SK-N-SH (cell line): ENCODE results near the gene CRYZL1. TPM values are rescaled to one million over a fixed set of nuclear protein-coding genes. Genes with fewer than 3 reads are reported as not detected.

Experiments
- CTCF ChIA-PET: fragments of 300-600, 350-600 bp; formaldehyde crosslinking; extraction: SDS; loops from one replicate; lab custom pipeline; 2021; lab: Yijun Ruan, JAX
- POLR2A ChIA-PET: fragments of 350-600 bp; sonication (Branson Sonifier 250); formaldehyde crosslinking; extraction: SDS; loops from one replicate; lab custom pipeline; 2020; ENCODE audit warnings: antibody characterized with exemption, inconsistent platforms; lab: Yijun Ruan, JAX
- DNase-seq: peaks from one replicate; pipeline ENCODE4 v3.0.0; 2012
- H2AFZ ChIP-seq: fragments of 200-600 bp; sonication (generic); 2 replicates; pipeline ENCODE4 v1.8.1; 2016; ENCODE audit warnings: antibody characterized with exemption, mild to moderate bottlenecking, low read depth
- H3F3A ChIP-seq: fragments of 200-600 bp; sonication (generic); replicated peaks from 2 replicates; pipeline ENCODE3; 2016; ENCODE audit warnings: antibody characterized with exemption, mild to moderate bottlenecking; ENCODE audit not compliant: insufficient read depth
- H3K27ac ChIP-seq, 2 experiments: fragments of 200-500 bp in 1 of 2; fragments of 200-600 bp in 1 of 2; sonication (Bioruptor generic) in 1 of 2; sonication (generic), shearing (Covaris generic) in 1 of 2; 2 replicates each; pipeline versions ENCODE4 v1.5.1 to v1.6.1; 2014 to 2016; ENCODE audit warnings: low read depth in 2 of 2, inconsistent platforms in 1 of 2, low read length in 1 of 2, mild to moderate bottlenecking in 1 of 2, mixed read lengths in 1 of 2
- H3K27me3 ChIP-seq: fragments of 200-600 bp; sonication (generic), shearing (Covaris generic); 2 replicates; pipeline ENCODE4 v1.6.1; 2016; ENCODE audit warnings: mixed run types; ENCODE audit not compliant: insufficient read depth
- H3K36me3 ChIP-seq, 2 experiments: fragments of 200-500 bp in 1 of 2; fragments of 200-600 bp in 1 of 2; sonication (Bioruptor generic) in 1 of 2; sonication (generic) in 1 of 2; replicated peaks in 1 of 2; 2 replicates each; pipeline versions ENCODE3 to v1.5.1; 2014 to 2016; ENCODE audit warnings: low read length in 1 of 2, mild to moderate bottlenecking in 1 of 2; ENCODE audit not compliant: insufficient read depth in 2 of 2, control insufficient read depth in 1 of 2
- H3K4me1 ChIP-seq, 2 experiments: fragments of 200-500 bp in 1 of 2; fragments of 200-600 bp in 1 of 2; sonication (Bioruptor generic) in 1 of 2; sonication (generic), shearing (Covaris generic) in 1 of 2; 2 replicates each; pipeline versions ENCODE4 v1.5.1 to v1.6.1; 2014 to 2016; ENCODE audit warnings: low read depth in 1 of 2, low read length in 1 of 2, mixed run types in 1 of 2; ENCODE audit not compliant: insufficient read depth in 2 of 2, control insufficient read depth in 1 of 2
- H3K4me2 ChIP-seq: fragments of 200-600 bp; sonication (generic), shearing (Covaris generic); 2 replicates; pipeline ENCODE4 v1.6.1; 2017; ENCODE audit warnings: mixed run types
- H3K4me3 ChIP-seq, 2 experiments: fragments of 200-500 bp in 1 of 2; fragments of 200-600 bp in 1 of 2; sonication (Bioruptor generic) in 1 of 2; sonication (generic), shearing (Covaris generic) in 1 of 2; 2 replicates each; pipeline versions ENCODE4 v1.5.1 to v1.8.1; 2014 to 2016; ENCODE audit warnings: low read depth in 2 of 2, inconsistent platforms in 1 of 2, low read length in 1 of 2, mild to moderate bottlenecking in 1 of 2, mixed read lengths in 1 of 2, moderate library complexity in 1 of 2
- H3K79me2 ChIP-seq: fragments of 200-600 bp; sonication (generic); 2 replicates; pipeline ENCODE4 v1.8.1; 2017; ENCODE audit warnings: mild to moderate bottlenecking; ENCODE audit not compliant: insufficient read depth
- H3K9ac ChIP-seq: fragments of 200-600 bp; sonication (generic); 2 replicates; pipeline ENCODE4 v1.6.1; 2017; ENCODE audit warnings: mixed run types
- H3K9me2 ChIP-seq: fragments of 200-600 bp; sonication (generic); 2 replicates; pipeline ENCODE4 v1.6.1; 2017; ENCODE audit warnings: mixed run types
- H3K9me3 ChIP-seq: fragments of 200-600 bp; sonication (generic); 2 replicates; pipeline ENCODE4 v1.6.1; 2017; ENCODE audit warnings: mixed run types, mild to moderate bottlenecking, moderate library complexity
- H4K20me1 ChIP-seq: fragments of 200-600 bp; sonication (generic); 2 replicates; pipeline ENCODE4 v1.6.1; 2017; ENCODE audit warnings: mild to moderate bottlenecking, mixed run types; ENCODE audit not compliant: insufficient read depth
- CHD2 ChIP-seq: fragments of 150-350 bp; IDR thresholded peaks from 2 replicates; pipeline ENCODE4 v1.6.1; 2018; ENCODE audit warnings: low read length; ENCODE audit not compliant: partially characterized antibody
- CTCF ChIP-seq: fragments of 200-600 bp; sonication (generic); IDR thresholded peaks from 2 replicates; pipeline ENCODE4 v1.6.1; 2017; ENCODE audit warnings: antibody characterized with exemption, mild to moderate bottlenecking, moderate library complexity
- ELF1 ChIP-seq: IDR thresholded peaks from 2 replicates; pipeline ENCODE4 v1.4.0; 2012
- FOSL2 ChIP-seq: IDR thresholded peaks from 2 replicates; pipeline ENCODE4 v1.4.0; 2012; ENCODE audit warnings: low read depth, mild to moderate bottlenecking, moderate library complexity, borderline replicate concordance
- FOXJ3 ChIP-seq: sonication (generic); formaldehyde crosslinking; IDR thresholded peaks from 2 replicates; pipeline ENCODE4 v1.5.1; 2020; ENCODE audit warnings: mild to moderate bottlenecking, missing genetic modification reagents
- FOXM1 ChIP-seq: IDR thresholded peaks from 2 replicates; pipeline ENCODE4 v1.4.0; 2012; ENCODE audit warnings: low read depth, mild to moderate bottlenecking
- GABPA ChIP-seq: IDR thresholded peaks from 2 replicates; pipeline ENCODE4 v1.4.0; 2012; ENCODE audit warnings: low read depth, mild to moderate bottlenecking
- GATA2 ChIP-seq: sonication (generic); formaldehyde crosslinking; IDR thresholded peaks from 2 replicates; pipeline ENCODE4 v1.5.0; 2020; ENCODE audit warnings: mild to moderate bottlenecking, missing genetic modification reagents
- MEF2A ChIP-seq: IDR thresholded peaks from 2 replicates; pipeline ENCODE4 v1.4.0; 2012; ENCODE audit warnings: low read depth, borderline replicate concordance
- NFIC ChIP-seq: IDR thresholded peaks from 2 replicates; pipeline ENCODE4 v1.4.0; 2012; ENCODE audit warnings: borderline replicate concordance
- NRF1 ChIP-seq: IDR thresholded peaks from 2 replicates; pipeline ENCODE4 v1.6.1; 2012; ENCODE audit warnings: low read depth, mild to moderate bottlenecking, low read length
- PBX3 ChIP-seq: IDR thresholded peaks from 2 replicates; pipeline ENCODE4; 2012
- REST ChIP-seq: IDR thresholded peaks from 2 replicates; pipeline ENCODE4 v1.6.1; 2012; ENCODE audit warnings: mild to moderate bottlenecking, low read depth, low read length, moderate library complexity
- RFX5 ChIP-seq: IDR thresholded peaks from 2 replicates; pipeline ENCODE4 v1.6.1; 2012; ENCODE audit warnings: mild to moderate bottlenecking, improper control_type of control experiment, low read length
- TCF12 ChIP-seq: IDR thresholded peaks from 2 replicates; pipeline ENCODE4 v1.4.0; 2012
- WGBS: methylation state at CpG from one replicate; pipeline ENCODE4 v1.1.6; 2017; ENCODE audit warnings: low lambda C conversion rate; 5-methylcytosine and 5-hydroxymethylcytosine counted together
- polyA plus RNA-seq, 3 experiments: library from polyadenylated mRNA; depleted of rRNA; stranded (reverse); fragments of >200 nt; gene quantifications; 2 replicates each; pipeline ENCODE4 v1.2.3, GENCODE V29; 2012

The CRYZL1 gene
- polyA plus RNA-seq, 1 of the 3 experiments (the other 2 are of a cell fraction): 26.3 TPM

- WGBS: 33% methylated on average over 1 of the region's 1 CpG
- peaks cover 24% of the 10 kb centered on the region for H4K20me1 ChIP-seq
- POLR2A ChIA-PET: no interaction called here
- H2AFZ ChIP-seq: no peak overlapping the region
- peaks cover 99% of the 10 kb centered on the region for H3K79me2 ChIP-seq
- no peaks in the 10 kb centered on the region for H3K27me3 ChIP-seq
- H3F3A ChIP-seq: peaks cover 8% of the 10 kb centered on the region
- no peak overlapping the region for H3K27ac ChIP-seq
- H3K4me3 ChIP-seq: no peak overlapping the region
- H3K36me3 ChIP-seq: no peaks in the 10 kb centered on the region
- no peak overlapping the region for H3K4me2 ChIP-seq
- CTCF ChIA-PET: no interaction called here
- H3K9me2 ChIP-seq: no peaks in the 10 kb centered on the region
- H3K4me1 ChIP-seq: peaks cover 0 to 2% of the 10 kb centered on the region in 2 experiments; a peak in 1 of 4 replicates
- H3K9me3 ChIP-seq: no peaks in the 10 kb centered on the region
- no peak for DNase-seq
- TF ChIP-seq NRF1: no peak
- no peak for TF ChIP-seq RFX5
- no peak overlapping the region for H3K9ac ChIP-seq
Measured at GRCh38 chr21:33674226-33674625, 32.7 kb upstream of the CRYZL1 start.

- Histone ChIP-seq H3K4me3 (no peak overlapping the region), H3K27ac (no peak overlapping the region), H3K36me3 (no peaks in the 10 kb centered on the region), H3K4me1 (peaks cover 0 to 5% of the 10 kb centered on the region in 2 experiments; a peak in 1 of 4 replicates), H3K27me3 (no peaks in the 10 kb centered on the region), H3K9me2 (no peaks in the 10 kb centered on the region), H3F3A (peaks cover 8% of the 10 kb centered on the region), H3K4me2 (no peak overlapping the region), H3K79me2 (peaks cover 99% of the 10 kb centered on the region), H3K9me3 (no peaks in the 10 kb centered on the region), H2AFZ (no peak overlapping the region), H4K20me1 (peaks cover 28% of the 10 kb centered on the region), H3K9ac (no peak overlapping the region)
- TF ChIP-seq GABPA (no peak), CHD2 (no peak), NFIC (no peak), FOXM1 (no peak), CTCF (no peak), FOSL2 (no peak), TCF12 (no peak), MEF2A (no peak), REST (no peak), ELF1 (no peak), PBX3 (no peak), GATA2 (CRISPR knock-in tag) (no peak), FOXJ3 (CRISPR knock-in tag) (no peak)
- ChIA-PET CTCF (interaction anchor here (1.1 kb wide), 1 partner anchor 10 kb away, joined by 5 read pairs; no protein-coding TSS in a partner anchor), POLR2A (no interaction called here)
- WGBS: 93% methylated on average over 8 of the region's 8 CpGs
- no peak for DNase-seq
Measured at GRCh38 chr21:33673473-33673872, 31.9 kb upstream of the CRYZL1 start.
